ENCODE data around the gene GNG7.
"Not testable (repeated sequence)": the region's sequence is repeated elsewhere in the genome, so short reads cannot be mapped to it uniquely, and the experiment has no call there.

Gene GNG7

GRCh38 chr19:2556221-2557092 is 146.0 kb downstream of the GNG7 start:
- DNase-seq (ENCODE audit: low read depth in 3 of 3, low spot score in 1 of 3): no peak

- no peak for DNase-seq (ENCODE audit: low read depth in 3 of 3, low spot score in 1 of 3)
These were observed 146.9 kb downstream of the GNG7 start for GRCh38 chr19:2555422-2556220.

- DNase-seq (ENCODE audit: low read depth in 3 of 3, low spot score in 1 of 3): no peak
These were observed 147.6 kb downstream of the GNG7 start for GRCh38 chr19:2554856-2555255.

GRCh38 chr19:2553510-2553909 is 149.0 kb downstream of the GNG7 start:
- DNase-seq (ENCODE audit: low read depth in 3 of 3, low spot score in 1 of 3): no peak

- DNase-seq (ENCODE audit: low read depth in 3 of 3, low spot score in 1 of 3): peak in 2 of 3 donors; percentile 9 to 16
These were observed 149.6 kb downstream of the GNG7 start for GRCh38 chr19:2552859-2553258.

- no peak for DNase-seq (ENCODE audit: low read depth in 3 of 3, low spot score in 1 of 3)
These were observed 150.7 kb downstream of the GNG7 start for GRCh38 chr19:2551864-2552185.

- no peak for DNase-seq (ENCODE audit: low read depth in 3 of 3, low spot score in 1 of 3)
These were observed 151.2 kb downstream of the GNG7 start for GRCh38 chr19:2551172-2551863.

GRCh38 chr19:2550431-2551171 is 151.9 kb downstream of the GNG7 start:
- DNase-seq (ENCODE audit: low read depth in 3 of 3, low spot score in 1 of 3): no peak

GRCh38 chr19:2549701-2550191 is 152.7 kb downstream of the GNG7 start:
- DNase-seq (ENCODE audit: low read depth in 3 of 3, low spot score in 1 of 3): no peak

GRCh38 chr19:2548966-2549365 is 153.5 kb downstream of the GNG7 start:
- no peak for DNase-seq (ENCODE audit: low read depth in 3 of 3, low spot score in 1 of 3)

- DNase-seq (ENCODE audit: low read depth in 3 of 3, low spot score in 1 of 3): no peak
These were observed 154.8 kb downstream of the GNG7 start for GRCh38 chr19:2547721-2548120.

- no peak for DNase-seq (ENCODE audit: low read depth in 3 of 3, low spot score in 1 of 3)
These were observed 155.3 kb downstream of the GNG7 start for GRCh38 chr19:2547033-2547680.

GRCh38 chr19:2546128-2547032 is 156.1 kb downstream of the GNG7 start:
- DNase-seq (ENCODE audit: low read depth in 3 of 3, low spot score in 1 of 3): no peak

GRCh38 chr19:2545416-2546127 is 156.9 kb downstream of the GNG7 start:
- not testable (repeated sequence) for DNase-seq (ENCODE audit: low read depth in 3 of 3, low spot score in 1 of 3)

GRCh38 chr19:2544576-2545415 is 157.7 kb downstream of the GNG7 start:
- DNase-seq (ENCODE audit: low read depth in 3 of 3, low spot score in 1 of 3): no peak

- peak; percentile 48 to 55 (median 50) for DNase-seq (ENCODE audit: low read depth in 3 of 3, low spot score in 1 of 3)
These were observed 158.7 kb downstream of the GNG7 start for GRCh38 chr19:2543463-2544442.

GRCh38 chr19:2543072-2543462 is 159.4 kb downstream of the GNG7 start:
- not testable (repeated sequence) for DNase-seq (ENCODE audit: low read depth in 3 of 3, low spot score in 1 of 3)
